MM.1S (cell line): ENCODE data around the gene NLGN2.

Source experiments
- DNase-seq: peaks from one replicate; pipeline ENCODE4 v3.0.0-alpha.2; 2015
- H2AFZ ChIP-seq: fragments of 300-600 bp; sonication (generic); 2 replicates; pipeline ENCODE4 v1.6.0; 2016; ENCODE audit warnings: antibody characterized with exemption, low read length
- H3F3A ChIP-seq: fragments of 300-600 bp; sonication (generic); 2 replicates; pipeline ENCODE4 v1.6.1; 2016; ENCODE audit warnings: mild to moderate bottlenecking, antibody characterized with exemption, low read length, moderate library complexity, mixed read lengths; ENCODE audit not compliant: insufficient read depth
- H3K27ac ChIP-seq: fragments of 300-600 bp; sonication (generic); 2 replicates; pipeline ENCODE4 v1.5.1; 2016; ENCODE audit warnings: mild to moderate bottlenecking, low read length
- H3K27me3 ChIP-seq: fragments of 300-600 bp; sonication (generic); replicated peaks from 2 replicates; pipeline ENCODE4 v1.6.0; 2016; ENCODE audit warnings: low read length; ENCODE audit not compliant: insufficient read depth
- H3K36me3 ChIP-seq: fragments of 300-600 bp; sonication (generic); replicated peaks from 2 replicates; pipeline ENCODE4 v1.6.1; 2016; ENCODE audit warnings: mild to moderate bottlenecking, low read length, mixed read lengths; ENCODE audit not compliant: insufficient read depth
- H3K4me1 ChIP-seq: fragments of 300-600 bp; sonication (generic); 2 replicates; pipeline ENCODE4 v1.6.1; 2016; ENCODE audit warnings: low read length, mixed read lengths
- H3K4me2 ChIP-seq: fragments of 300-600 bp; sonication (generic); 2 replicates; pipeline ENCODE4 v1.6.0; 2016; ENCODE audit warnings: low read depth, low read length
- H3K4me3 ChIP-seq: fragments of 300-600 bp; sonication (generic); 2 replicates; pipeline ENCODE4 v1.5.1; 2016; ENCODE audit warnings: low read length, mixed read lengths
- H3K79me2 ChIP-seq: fragments of 300-600 bp; sonication (generic); 2 replicates; pipeline ENCODE4 v1.6.1; 2016; ENCODE audit warnings: mixed run types, low read length, mixed read lengths
- H3K9ac ChIP-seq: fragments of 300-600 bp; sonication (generic); 2 replicates; pipeline ENCODE4 v1.6.1; 2016; ENCODE audit warnings: low read length, mixed read lengths
- H3K9me2 ChIP-seq: fragments of 300-600 bp; sonication (generic); replicated peaks from 2 replicates; pipeline ENCODE4 v1.6.1; 2016; ENCODE audit warnings: mild to moderate bottlenecking, low read length, mixed read lengths; ENCODE audit not compliant: insufficient read depth
- H3K9me3 ChIP-seq: fragments of 300-600 bp; sonication (generic); replicated peaks from 2 replicates; pipeline ENCODE4 v1.6.1; 2016; ENCODE audit warnings: mild to moderate bottlenecking, low read length, mixed read lengths; ENCODE audit not compliant: insufficient read depth
- H4K20me1 ChIP-seq: fragments of 300-600 bp; sonication (generic); 2 replicates; pipeline ENCODE4 v1.6.1; 2016; ENCODE audit warnings: mild to moderate bottlenecking, low read length, moderate library complexity, mixed read lengths; ENCODE audit not compliant: insufficient read depth
- EZH2 ChIP-seq: fragments of 300-600 bp; sonication (generic); optimal IDR thresholded peaks from 2 replicates; pipeline ENCODE3; 2017; ENCODE audit warnings: low read depth, mild to moderate bottlenecking, antibody characterized with exemption, low read length, mixed read lengths
- EZH2phosphoT487 ChIP-seq: fragments of 300-600 bp; sonication (generic); IDR thresholded peaks from 2 replicates; pipeline ENCODE4 v1.6.1; 2018; ENCODE audit warnings: antibody characterized with exemption, low read length
- TF ChIP-seq, protein P1 (sequence below): fragments of 300-600 bp; sonication (generic); IDR thresholded peaks from 2 replicates; pipeline ENCODE4 v1.5.1; 2016; ENCODE audit warnings: antibody characterized with exemption, low read length, mixed read lengths

Gene NLGN2

DNA sequence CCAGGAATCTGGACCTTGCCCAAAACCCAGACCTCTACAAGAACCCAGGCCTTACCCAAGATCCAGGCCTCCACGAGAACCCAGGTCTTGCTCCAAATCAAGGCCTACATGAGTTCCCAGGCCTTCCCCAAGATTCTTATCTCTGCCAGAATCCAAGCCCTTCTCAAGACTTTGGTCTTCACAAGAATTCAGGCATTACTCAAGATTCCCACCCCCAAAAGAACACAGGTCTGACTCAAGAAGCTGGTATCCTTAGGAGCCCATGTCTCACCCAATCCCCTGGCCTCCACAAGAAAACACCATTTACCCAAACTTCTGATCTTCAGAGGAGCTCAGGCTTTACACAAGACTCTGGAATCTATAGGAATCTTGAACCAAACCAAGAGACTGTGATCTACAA lies 23.6 kb downstream of the NLGN2 start:
- TF ChIP-seq, protein P1, sequence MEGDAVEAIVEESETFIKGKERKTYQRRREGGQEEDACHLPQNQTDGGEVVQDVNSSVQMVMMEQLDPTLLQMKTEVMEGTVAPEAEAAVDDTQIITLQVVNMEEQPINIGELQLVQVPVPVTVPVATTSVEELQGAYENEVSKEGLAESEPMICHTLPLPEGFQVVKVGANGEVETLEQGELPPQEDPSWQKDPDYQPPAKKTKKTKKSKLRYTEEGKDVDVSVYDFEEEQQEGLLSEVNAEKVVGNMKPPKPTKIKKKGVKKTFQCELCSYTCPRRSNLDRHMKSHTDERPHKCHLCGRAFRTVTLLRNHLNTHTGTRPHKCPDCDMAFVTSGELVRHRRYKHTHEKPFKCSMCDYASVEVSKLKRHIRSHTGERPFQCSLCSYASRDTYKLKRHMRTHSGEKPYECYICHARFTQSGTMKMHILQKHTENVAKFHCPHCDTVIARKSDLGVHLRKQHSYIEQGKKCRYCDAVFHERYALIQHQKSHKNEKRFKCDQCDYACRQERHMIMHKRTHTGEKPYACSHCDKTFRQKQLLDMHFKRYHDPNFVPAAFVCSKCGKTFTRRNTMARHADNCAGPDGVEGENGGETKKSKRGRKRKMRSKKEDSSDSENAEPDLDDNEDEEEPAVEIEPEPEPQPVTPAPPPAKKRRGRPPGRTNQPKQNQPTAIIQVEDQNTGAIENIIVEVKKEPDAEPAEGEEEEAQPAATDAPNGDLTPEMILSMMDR = no peak
- TF ChIP-seq EZH2phosphoT487 (no peak), EZH2 (no peak)

DNA sequence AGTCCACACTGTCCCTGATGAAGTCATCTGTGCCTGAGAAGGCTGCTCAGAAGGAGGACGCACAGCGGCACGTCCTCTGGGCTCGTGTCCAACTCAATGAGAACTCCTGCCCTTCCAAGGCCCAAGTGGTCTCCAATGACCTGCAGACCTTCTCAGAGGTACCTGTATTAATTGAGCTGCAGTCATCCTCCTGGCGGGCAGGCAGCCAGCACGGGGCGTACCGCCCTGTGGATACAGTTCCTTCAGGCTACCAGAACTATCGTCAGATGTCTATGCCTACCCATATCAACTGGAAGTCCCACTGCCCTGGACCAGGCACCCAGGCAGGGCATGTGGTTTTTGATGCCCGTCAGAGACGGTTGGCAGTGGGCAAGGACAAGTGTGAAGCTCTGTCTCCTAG lies 24.7 kb downstream of the NLGN2 start:
- no peak overlapping the region for H3K4me2 ChIP-seq
- no peaks in the 10 kb centered on the region for H3K9me2 ChIP-seq
- H3K4me1 ChIP-seq = peaks cover 10% of the 10 kb centered on the region
- no peaks in the 10 kb centered on the region for H3K9me3 ChIP-seq
- DNase-seq = no peak
- peaks cover 14% of the 10 kb centered on the region for H3F3A ChIP-seq
- no peak overlapping the region for H2AFZ ChIP-seq
- TF ChIP-seq, protein P1 = no peak
- no peak for TF ChIP-seq EZH2phosphoT487
- no peak for TF ChIP-seq EZH2
- peaks cover 28% of the 10 kb centered on the region for H3K27me3 ChIP-seq
- no peak overlapping the region for H3K4me3 ChIP-seq
- H3K79me2 ChIP-seq = no peaks in the 10 kb centered on the region
- H4K20me1 ChIP-seq = no peaks in the 10 kb centered on the region
- no peak overlapping the region for H3K27ac ChIP-seq
- H3K36me3 ChIP-seq = no peaks in the 10 kb centered on the region
- H3K9ac ChIP-seq = no peak overlapping the region

More for the DNA sequence above, 23.6 kb downstream of the NLGN2 start:
- Histone ChIP-seq H3F3A (peaks cover 9% of the 10 kb centered on the region), H3K9me3 (no peaks in the 10 kb centered on the region), H3K36me3 (no peaks in the 10 kb centered on the region), H3K4me3 (no peak overlapping the region), H3K9me2 (no peaks in the 10 kb centered on the region), H4K20me1 (no peaks in the 10 kb centered on the region), H3K27ac (no peak overlapping the region), H3K79me2 (no peaks in the 10 kb centered on the region), H3K4me2 (no peak overlapping the region), H3K27me3 (peaks cover 38% of the 10 kb centered on the region), H3K9ac (no peak overlapping the region), H2AFZ (no peak overlapping the region), H3K4me1 (peaks cover 2% of the 10 kb centered on the region)
- no peak for DNase-seq

DNA sequence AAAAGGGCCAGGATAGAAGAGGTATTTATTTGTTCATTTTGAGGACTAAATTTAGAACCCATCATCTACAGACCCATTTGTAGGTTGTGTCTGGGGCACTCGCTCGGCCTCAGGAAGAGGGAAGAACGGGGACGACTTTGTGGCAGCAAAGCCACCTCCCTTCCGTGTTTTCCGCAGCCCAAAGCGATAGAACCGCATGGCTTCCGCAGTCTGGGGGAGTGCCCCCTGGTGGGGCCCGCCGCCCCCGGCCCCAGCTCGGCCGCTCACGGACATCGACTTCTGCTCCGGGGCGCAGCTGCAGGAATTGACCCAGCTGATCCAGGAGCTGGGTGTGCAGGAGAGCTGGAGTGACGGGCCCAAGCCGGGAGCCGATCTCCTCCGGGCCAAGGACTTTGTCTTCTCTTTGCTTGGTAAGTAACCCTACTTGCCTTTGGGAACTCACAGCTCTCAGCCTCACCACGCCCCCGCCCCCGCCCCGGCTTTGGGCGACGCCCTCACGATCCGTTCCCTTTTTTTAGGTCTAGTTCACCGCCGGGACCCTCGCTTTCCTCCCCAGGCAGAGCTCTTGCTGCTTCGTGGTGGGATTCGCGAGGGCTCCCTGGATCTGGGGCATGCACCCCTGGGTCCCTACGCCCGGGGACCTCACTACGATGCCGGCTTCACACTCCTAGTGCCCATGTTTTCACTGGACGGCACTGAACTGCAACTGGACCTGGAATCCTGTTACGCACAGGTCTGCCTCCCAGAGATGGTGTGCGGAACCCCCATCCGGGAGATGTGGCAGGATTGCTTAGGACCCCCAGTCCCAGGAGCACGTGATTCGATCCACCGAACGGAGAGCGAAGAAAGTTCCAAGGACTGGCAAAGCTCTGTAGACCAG lies 28.3 kb downstream of the NLGN2 start:
- DNase-seq = peak; percentile 52
- peak overlapping the region; percentile 72 for H3K4me2 ChIP-seq
- H3K9me3 ChIP-seq = no peaks in the 10 kb centered on the region
- H3K9me2 ChIP-seq = no peaks in the 10 kb centered on the region
- H3K27ac ChIP-seq = peak overlapping the region; percentile 52
- no peaks in the 10 kb centered on the region for H3K36me3 ChIP-seq
- peak overlapping the region; percentile 43; the same call in 1 of the 2 replicates for H3K9ac ChIP-seq
- H3F3A ChIP-seq = peaks cover 14% of the 10 kb centered on the region
- no peaks in the 10 kb centered on the region for H4K20me1 ChIP-seq
- H3K4me3 ChIP-seq = peak overlapping the region; percentile 73
- no peaks in the 10 kb centered on the region for H3K79me2 ChIP-seq
- H2AFZ ChIP-seq = peak overlapping the region; percentile 92
- TF ChIP-seq EZH2phosphoT487 (no peak), EZH2 (no peak)
- TF ChIP-seq, protein P1 = peak; percentile 34
- H3K4me1 ChIP-seq = peaks cover 10% of the 10 kb centered on the region
- H3K27me3 ChIP-seq = peaks cover 33% of the 10 kb centered on the region
